ENCODE data around the gene XRRA1. TPM values are rescaled to one million over a fixed set of nuclear protein-coding genes. Genes with fewer than 3 reads are reported as not detected.

XRRA1 gene
- total RNA-seq, 1 experiment from 2014 or later, result 29.5 TPM

DNA sequence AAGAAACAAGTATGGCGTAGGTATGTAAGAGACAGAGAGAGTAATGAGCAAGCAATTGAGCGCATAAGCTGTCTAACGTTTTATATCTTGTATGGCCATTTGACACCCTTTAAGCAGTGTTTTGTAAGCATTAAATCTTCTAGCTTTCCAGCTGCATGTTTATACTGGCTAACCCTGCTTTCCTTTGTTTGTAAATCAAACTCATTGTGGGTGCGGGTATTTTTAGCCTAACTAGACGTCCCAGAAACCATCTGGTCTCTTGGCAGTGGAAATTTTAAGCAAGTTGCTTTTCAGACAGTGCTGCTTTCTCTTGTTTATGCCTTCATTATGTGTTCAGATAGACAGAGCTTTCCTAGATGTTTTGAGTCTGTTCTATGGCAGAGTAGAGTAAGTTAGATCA lies 126.7 kb downstream of the XRRA1 start:
- Histone ChIP-seq H2AFZ (no peak overlapping the region), H3K9me3 (ENCODE audit: insufficient read depth, low read depth) (peaks cover 43% of the 10 kb centered on the region), H3K4me3 (no peak overlapping the region), H3K9me2 (ENCODE audit: insufficient read depth) (no peaks in the 10 kb centered on the region), H3K27me3 (ENCODE audit: insufficient read depth, low read depth) (no peaks in the 10 kb centered on the region), H3K27ac (no peak overlapping the region), H3K4me2 (no peak overlapping the region), H3K36me3 (ENCODE audit: low read depth) (peaks cover 68% of the 10 kb centered on the region), H3K4me1 (replicated peaks; ENCODE audit: insufficient read depth) (no peaks in the 10 kb centered on the region), H3K79me2 (ENCODE audit: low read depth) (peaks cover 9% of the 10 kb centered on the region; the same call in 1 of the 2 replicates), H3F3A (ENCODE audit: insufficient read depth, low read depth) (no peaks in the 10 kb centered on the region), H4K20me1 (ENCODE audit: insufficient read depth) (no peaks in the 10 kb centered on the region)
- CTCF ChIA-PET, result no interaction called here
- BruUV-seq (replicated peaks), result no TSS peak
- POLR2A ChIA-PET (ENCODE audit: unreplicated experiment), result no interaction called here
- DNase-seq, result no peak
- intact Hi-C loops (cut with micrococcal nuclease; ENCODE audit: unreplicated experiment), result no loop called here
- TF ChIP-seq EZH2 (IDR thresholded peaks at IDR 0.05; ENCODE audit: low read depth), result no peak
- TF ChIP-seq, protein P1, sequence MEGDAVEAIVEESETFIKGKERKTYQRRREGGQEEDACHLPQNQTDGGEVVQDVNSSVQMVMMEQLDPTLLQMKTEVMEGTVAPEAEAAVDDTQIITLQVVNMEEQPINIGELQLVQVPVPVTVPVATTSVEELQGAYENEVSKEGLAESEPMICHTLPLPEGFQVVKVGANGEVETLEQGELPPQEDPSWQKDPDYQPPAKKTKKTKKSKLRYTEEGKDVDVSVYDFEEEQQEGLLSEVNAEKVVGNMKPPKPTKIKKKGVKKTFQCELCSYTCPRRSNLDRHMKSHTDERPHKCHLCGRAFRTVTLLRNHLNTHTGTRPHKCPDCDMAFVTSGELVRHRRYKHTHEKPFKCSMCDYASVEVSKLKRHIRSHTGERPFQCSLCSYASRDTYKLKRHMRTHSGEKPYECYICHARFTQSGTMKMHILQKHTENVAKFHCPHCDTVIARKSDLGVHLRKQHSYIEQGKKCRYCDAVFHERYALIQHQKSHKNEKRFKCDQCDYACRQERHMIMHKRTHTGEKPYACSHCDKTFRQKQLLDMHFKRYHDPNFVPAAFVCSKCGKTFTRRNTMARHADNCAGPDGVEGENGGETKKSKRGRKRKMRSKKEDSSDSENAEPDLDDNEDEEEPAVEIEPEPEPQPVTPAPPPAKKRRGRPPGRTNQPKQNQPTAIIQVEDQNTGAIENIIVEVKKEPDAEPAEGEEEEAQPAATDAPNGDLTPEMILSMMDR (conservative IDR thresholded peaks at IDR 0.05), result no peak

DNA sequence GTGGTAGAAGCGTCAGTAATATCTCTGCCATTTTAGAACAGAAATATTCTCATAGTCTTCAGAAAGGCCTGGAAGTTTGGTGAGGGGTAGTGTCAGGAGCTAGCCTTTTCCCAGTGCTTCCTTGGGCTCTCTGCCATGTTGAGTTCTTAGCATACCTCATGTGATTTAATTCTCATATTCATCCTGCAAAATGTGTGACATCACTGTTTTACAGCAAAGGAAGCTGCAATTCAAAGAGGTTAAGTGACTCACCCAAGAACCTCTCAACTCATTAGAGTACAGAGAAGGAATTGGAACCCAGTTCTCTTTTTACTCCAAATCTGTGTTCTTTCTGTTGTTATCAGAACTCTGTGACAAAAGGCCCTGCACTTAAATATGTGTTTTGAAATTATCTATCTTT lies 128.1 kb downstream of the XRRA1 start:
- H3K27me3 ChIP-seq (ENCODE audit: insufficient read depth, low read depth), result no peaks in the 10 kb centered on the region
- H3K4me3 ChIP-seq, result no peak overlapping the region
- ChIA-PET POLR2A (ENCODE audit: unreplicated experiment) (no interaction called here), CTCF (no interaction called here)
- BruUV-seq (replicated peaks), result no TSS peak
- H3K9me2 ChIP-seq (ENCODE audit: insufficient read depth), result no peaks in the 10 kb centered on the region
- H3K79me2 ChIP-seq (ENCODE audit: low read depth), result peaks cover 9% of the 10 kb centered on the region; the same call in 1 of the 2 replicates
- no peaks in the 10 kb centered on the region for H3F3A ChIP-seq (ENCODE audit: insufficient read depth, low read depth)
- intact Hi-C loops (cut with micrococcal nuclease; ENCODE audit: unreplicated experiment), result no loop called here
- H3K9me3 ChIP-seq (ENCODE audit: insufficient read depth, low read depth), result peaks cover 28% of the 10 kb centered on the region
- TF ChIP-seq, protein P1 (conservative IDR thresholded peaks at IDR 0.05), result no peak
- no peak for TF ChIP-seq EZH2 (IDR thresholded peaks at IDR 0.05; ENCODE audit: low read depth)
- no peaks in the 10 kb centered on the region for H4K20me1 ChIP-seq (ENCODE audit: insufficient read depth)
- H3K36me3 ChIP-seq (ENCODE audit: low read depth), result peaks cover 61% of the 10 kb centered on the region
- no peaks in the 10 kb centered on the region for H3K4me1 ChIP-seq (replicated peaks; ENCODE audit: insufficient read depth)
- DNase-seq, result no peak
- no peak overlapping the region for H3K27ac ChIP-seq
- H2AFZ ChIP-seq, result no peak overlapping the region
- no peak overlapping the region for H3K4me2 ChIP-seq

DNA sequence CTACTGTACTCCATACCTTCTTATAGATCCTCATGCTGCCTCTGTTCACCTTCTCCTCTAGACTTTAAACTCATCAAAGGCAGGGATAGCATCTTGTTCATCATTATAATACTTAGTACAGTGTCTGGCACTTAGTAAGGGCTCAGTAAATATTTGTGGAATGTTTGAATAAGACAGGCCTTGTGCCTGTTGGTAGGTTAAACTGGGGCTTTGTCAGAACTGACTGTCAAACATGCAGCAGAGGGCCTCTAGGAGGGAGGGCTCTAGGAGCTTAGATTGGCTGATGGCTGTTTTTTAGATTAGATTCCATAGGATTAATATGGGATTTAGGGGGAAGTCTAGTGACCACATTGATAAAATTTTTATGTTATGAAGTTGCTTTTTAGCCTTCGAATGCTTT lies 129.5 kb downstream of the XRRA1 start:
- intact Hi-C loops (cut with micrococcal nuclease; ENCODE audit: unreplicated experiment), result no loop called here
- no peaks in the 10 kb centered on the region for H3K4me1 ChIP-seq (replicated peaks; ENCODE audit: insufficient read depth)
- no peak overlapping the region for H3K4me3 ChIP-seq
- BruUV-seq (replicated peaks), result no TSS peak
- H3K9me3 ChIP-seq (ENCODE audit: insufficient read depth, low read depth), result peaks cover 15% of the 10 kb centered on the region; the same call in 1 of the 2 replicates
- TF ChIP-seq, protein P1 (conservative IDR thresholded peaks at IDR 0.05), result no peak
- no peak for TF ChIP-seq EZH2 (IDR thresholded peaks at IDR 0.05; ENCODE audit: low read depth)
- ChIA-PET POLR2A (ENCODE audit: unreplicated experiment) (no interaction called here), CTCF (no interaction called here)
- no peaks in the 10 kb centered on the region for H3F3A ChIP-seq (ENCODE audit: insufficient read depth, low read depth)
- no peak overlapping the region for H2AFZ ChIP-seq
- H3K27me3 ChIP-seq (ENCODE audit: insufficient read depth, low read depth), result no peaks in the 10 kb centered on the region
- peaks cover 4% of the 10 kb centered on the region; the same call in 1 of the 2 replicates for H3K79me2 ChIP-seq (ENCODE audit: low read depth)
- H3K4me2 ChIP-seq, result no peak overlapping the region
- peaks cover 4% of the 10 kb centered on the region; the same call in 1 of the 2 replicates for H4K20me1 ChIP-seq (ENCODE audit: insufficient read depth)
- H3K27ac ChIP-seq, result no peak overlapping the region
- no peaks in the 10 kb centered on the region for H3K9me2 ChIP-seq (ENCODE audit: insufficient read depth)
- no peak for DNase-seq
- H3K36me3 ChIP-seq (ENCODE audit: low read depth), result peaks cover 57% of the 10 kb centered on the region

Data from PC-9 (cell line).